Activated CD8-positive, alpha-beta memory T cell treated with anti-CD3 and anti-CD28 coated beads for 48 hours (primary cell): Measurements from ENCODE around the gene GSX1.
"Not testable (repeated sequence)": the region's sequence is repeated elsewhere in the genome, so short reads cannot be mapped to it uniquely, and the experiment has no call there.

ENCODE experiments used
- DNase-seq, 3 experiments: peaks; one replicate each; pipeline ENCODE4 v3.0.0-alpha.2; 2020; ENCODE audit warnings: low read depth in 2 of 3, low spot score in 2 of 3

Gene GSX1

GRCh38 chr13:27793507-27794367 lies 1.5 kb downstream of the GSX1 start:
- DNase-seq: no peak

- DNase-seq: no peak
Observed at GRCh38 chr13:27794368-27794691, 2.0 kb downstream of the GSX1 start.

- DNase-seq: no peak
Observed at GRCh38 chr13:27794921-27795717, 2.8 kb downstream of the GSX1 start.

- DNase-seq: no peak
Observed at GRCh38 chr13:27795718-27796019, 3.4 kb downstream of the GSX1 start.

GRCh38 chr13:27796544-27797227 lies 4.4 kb downstream of the GSX1 start:
- no peak for DNase-seq

GRCh38 chr13:27797228-27797624 lies 4.9 kb downstream of the GSX1 start:
- DNase-seq: no peak

GRCh38 chr13:27806744-27807387 lies 14.6 kb downstream of the GSX1 start:
- DNase-seq: no peak

GRCh38 chr13:27808851-27809550 lies 16.7 kb downstream of the GSX1 start:
- no peak for DNase-seq

- DNase-seq: no peak
Observed at GRCh38 chr13:27810009-27810408, 17.7 kb downstream of the GSX1 start.

- no peak for DNase-seq
Observed at GRCh38 chr13:27810461-27810860, 18.2 kb downstream of the GSX1 start.

GRCh38 chr13:27813826-27814225 lies 21.5 kb downstream of the GSX1 start:
- DNase-seq: no peak

- DNase-seq: not testable (repeated sequence)
Observed at GRCh38 chr13:27817832-27818231, 25.5 kb downstream of the GSX1 start.

- no peak for DNase-seq
Observed at GRCh38 chr13:27820524-27821482, 28.5 kb downstream of the GSX1 start.

- no peak for DNase-seq
Observed at GRCh38 chr13:27821566-27821965, 29.3 kb downstream of the GSX1 start.

- no peak for DNase-seq
Observed at GRCh38 chr13:27822258-27822872, 30.1 kb downstream of the GSX1 start.

GRCh38 chr13:27822873-27823311 lies 30.6 kb downstream of the GSX1 start:
- no peak for DNase-seq

GRCh38 chr13:27824121-27824520 lies 31.8 kb downstream of the GSX1 start:
- no peak for DNase-seq

- no peak for DNase-seq
Observed at GRCh38 chr13:27825072-27825471, 32.8 kb downstream of the GSX1 start.
